Measurements from ENCODE around the gene HUS1. TPM values are rescaled to one million over a fixed set of nuclear protein-coding genes. Genes with fewer than 3 reads are reported as not detected.
"Not testable (repeated sequence)": the region's sequence is repeated elsewhere in the genome, so short reads cannot be mapped to it uniquely, and the experiment has no call there.

HUS1 gene
- polyA plus RNA-seq, 2 of the 4 experiments (the other 2 are of a cell fraction), result 18.0 to 39.8 TPM

GRCh38 chr7:47923081-47923875, 56.1 kb downstream of the HUS1 start:
- DNase-seq (ENCODE audit: low read depth in 1 of 2, low spot score in 1 of 2); FAIRE-seq; H3K9me3 ChIP-seq; H3K4me2 ChIP-seq; H3K4me1 ChIP-seq; H3K27ac ChIP-seq; ATAC-seq; POLR2A ChIA-PET; H3K4me3 ChIP-seq; CTCF ChIA-PET: not testable (repeated sequence)
- 84% methylated on average over 8 of the region's 8 CpGs for WGBS (ENCODE audit: missing lambda C conversion rate)
- peak; percentile 87 for TF ChIP-seq ZC3H11A (IDR thresholded peaks at IDR 0.05)

DNA sequence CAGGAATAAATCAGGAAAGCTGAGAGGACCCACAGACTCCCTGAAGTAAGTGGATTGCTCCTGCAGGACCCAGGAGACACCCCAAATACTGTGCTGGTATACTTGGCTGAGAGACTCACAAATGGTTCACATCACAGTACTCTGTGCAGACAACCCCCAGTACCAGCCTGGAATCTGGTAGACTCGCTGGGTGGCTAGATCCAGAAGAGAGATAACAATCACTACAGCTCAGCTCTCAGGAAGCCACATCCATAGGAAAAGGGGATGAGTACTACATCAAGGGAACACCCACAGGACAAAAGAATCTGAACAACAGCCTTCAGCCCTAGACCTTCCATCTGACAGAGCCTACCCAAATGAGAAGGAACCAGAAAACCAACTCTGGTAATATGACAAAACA, 62.9 kb downstream of the HUS1 start:
- POLR2A ChIA-PET; DNase-seq (ENCODE audit: low read depth in 1 of 2, low spot score in 1 of 2); H3K4me2 ChIP-seq; H3K4me1 ChIP-seq; H3K27ac ChIP-seq; FAIRE-seq; H3K4me3 ChIP-seq; H3K9me3 ChIP-seq; ATAC-seq: not testable (repeated sequence)
- CTCF ChIA-PET, result interaction anchor here (1.1 to 2.4 kb wide), 3 partner anchors 12 to 73 kb away, joined by 3 to 10 read pairs (median 3); no protein-coding TSS in a partner anchor
- WGBS (ENCODE audit: missing lambda C conversion rate), result 44% methylated on average over 1 of the region's 1 CpG

DNA sequence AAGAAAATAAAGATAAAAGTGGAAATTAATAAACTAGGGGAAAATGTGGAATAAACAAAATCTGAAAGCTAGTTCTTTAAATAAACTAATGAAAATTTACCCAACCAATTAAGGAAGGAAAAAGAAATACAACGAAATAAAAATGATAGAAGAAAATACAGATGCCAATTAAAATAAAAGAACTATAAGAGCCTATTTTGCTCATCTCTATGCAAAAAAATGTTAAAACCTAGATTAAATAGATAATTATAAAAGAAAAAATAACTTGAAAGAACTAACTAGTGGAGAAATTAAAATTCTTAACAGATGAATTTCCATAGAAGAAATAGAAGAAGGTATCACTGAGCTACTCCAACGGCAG, 63.8 kb downstream of the HUS1 start:
- FAIRE-seq (no peak), ATAC-seq (no peak), DNase-seq (ENCODE audit: low read depth in 1 of 2, low spot score in 1 of 2) (no peak)
- WGBS (ENCODE audit: missing lambda C conversion rate), result 39% methylated on average over 2 of the region's 2 CpGs
- H3K9me3 ChIP-seq, result no peaks in the 10 kb centered on the region
- H3K4me2 ChIP-seq, result no peak overlapping the region
- ChIA-PET CTCF (interaction anchor here (0.9 to 2.4 kb wide), 4 partner anchors 17 to 72 kb away, joined by 3 to 10 read pairs (median 3); no protein-coding TSS in a partner anchor), POLR2A (no interaction called here)
- no peaks in the 10 kb centered on the region for H3K4me1 ChIP-seq
- TF ChIP-seq NFE2L2 (conservative IDR thresholded peaks at IDR 0.05; ENCODE audit: low read length) (no peak), RNF2 (IDR thresholded peaks at IDR 0.05; ENCODE audit: borderline replicate concordance, low read depth) (peak; percentile 97; the same call in 1 of the 2 replicates)
- no peak overlapping the region for H3K4me3 ChIP-seq
- H3K27ac ChIP-seq, result no peak overlapping the region

GRCh38 chr7:47914717-47915615, 64.4 kb downstream of the HUS1 start:
- H3K4me2 ChIP-seq, result no peak overlapping the region
- H3K4me3 ChIP-seq, result no peak overlapping the region
- H3K27ac ChIP-seq, result no peak overlapping the region
- CTCF ChIA-PET, result interaction anchor here (0.9 to 2.4 kb wide), 3 partner anchors 16 to 59 kb away, joined by 3 to 10 read pairs (median 3); no protein-coding TSS in a partner anchor
- FAIRE-seq (no peak), DNase-seq (ENCODE audit: low read depth in 1 of 2, low spot score in 1 of 2) (no peak), ATAC-seq (no peak)
- no peaks in the 10 kb centered on the region for H3K4me1 ChIP-seq
- no peaks in the 10 kb centered on the region for H3K9me3 ChIP-seq
- WGBS (ENCODE audit: missing lambda C conversion rate), result 83% methylated on average over 5 of the region's 5 CpGs
- POLR2A ChIA-PET, result no interaction called here
- no peak for TF ChIP-seq CBX8 (IDR thresholded peaks at IDR 0.05)
- TF ChIP-seq NR3C1 (IDR thresholded peaks at IDR 0.05), result no peak
- TF ChIP-seq REST (IDR thresholded peaks at IDR 0.05), result no peak
- no peak for TF ChIP-seq ZC3H11A (IDR thresholded peaks at IDR 0.05)
- TF ChIP-seq ZNF302 (CRISPR knock-in tag; IDR thresholded peaks at IDR 0.05), result no peak
- no peak for TF ChIP-seq HDAC2 (IDR thresholded peaks at IDR 0.05)
- TF ChIP-seq ESRRA (IDR thresholded peaks at IDR 0.05; ENCODE audit: borderline replicate concordance, low read length), result no peak
- no peak for TF ChIP-seq MAZ (IDR thresholded peaks at IDR 0.05; ENCODE audit: borderline replicate concordance, low read depth, low read length)
- no peak for TF ChIP-seq RARB (CRISPR knock-in tag; IDR thresholded peaks at IDR 0.05)
- TF ChIP-seq ZFP36 (IDR thresholded peaks at IDR 0.05; ENCODE audit: borderline replicate concordance, partially characterized antibody), result no peak
- no peak for TF ChIP-seq GATA3 (IDR thresholded peaks at IDR 0.05; ENCODE audit: borderline replicate concordance)
- TF ChIP-seq FOXS1 (CRISPR knock-in tag; IDR thresholded peaks at IDR 0.05), result no peak
- TF ChIP-seq CHD2 (IDR thresholded peaks at IDR 0.05; ENCODE audit: low read length, partially characterized antibody), result no peak
- TF ChIP-seq EP300 (IDR thresholded peaks at IDR 0.05), result no peak
- TF ChIP-seq, protein P1, sequence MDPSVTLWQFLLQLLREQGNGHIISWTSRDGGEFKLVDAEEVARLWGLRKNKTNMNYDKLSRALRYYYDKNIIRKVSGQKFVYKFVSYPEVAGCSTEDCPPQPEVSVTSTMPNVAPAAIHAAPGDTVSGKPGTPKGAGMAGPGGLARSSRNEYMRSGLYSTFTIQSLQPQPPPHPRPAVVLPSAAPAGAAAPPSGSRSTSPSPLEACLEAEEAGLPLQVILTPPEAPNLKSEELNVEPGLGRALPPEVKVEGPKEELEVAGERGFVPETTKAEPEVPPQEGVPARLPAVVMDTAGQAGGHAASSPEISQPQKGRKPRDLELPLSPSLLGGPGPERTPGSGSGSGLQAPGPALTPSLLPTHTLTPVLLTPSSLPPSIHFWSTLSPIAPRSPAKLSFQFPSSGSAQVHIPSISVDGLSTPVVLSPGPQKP (IDR thresholded peaks at IDR 0.05; ENCODE audit: low read depth, low read length), result no peak
- no peak for TF ChIP-seq NPAS2 (CRISPR knock-in tag; IDR thresholded peaks at IDR 0.05; ENCODE audit: borderline replicate concordance)
- TF ChIP-seq HOXA7 (CRISPR knock-in tag; IDR thresholded peaks at IDR 0.05), result no peak

All from A549 (cell line).